RWPE2 (cell line): ENCODE measurements around the gene SYNPR.

ENCODE experiments used
- ATAC-seq: fragments of 200-7000 bp; cut with Tn5 transposase; 3 replicates; pipeline ENCODE4 v1.9.1; 2021; ENCODE audit warnings: low read depth
- DNase-seq: peaks from one replicate; pipeline ENCODE4 v3.0.0-alpha.2; 2020; ENCODE audit warnings: low spot score
- H3K27ac ChIP-seq: fragments of 450-650 bp; 2 replicates; pipeline ENCODE4 v1.5.1; 2017; ENCODE audit warnings: mild to moderate bottlenecking; ENCODE audit not compliant: poor library complexity, severe bottlenecking
- H3K27me3 ChIP-seq: fragments of 250-450 bp; sonication (Bioruptor Pico); 2 replicates; pipeline ENCODE4 v1.5.1; 2021; ENCODE audit warnings: mild to moderate bottlenecking, moderate library complexity; ENCODE audit not compliant: insufficient read depth, poor library complexity, severe bottlenecking
- H3K36me3 ChIP-seq: fragments of 250-450 bp; sonication (Bioruptor Pico); 2 replicates; pipeline ENCODE4 v1.5.1; 2020; ENCODE audit warnings: low read depth, mild to moderate bottlenecking, moderate library complexity
- H3K4me1 ChIP-seq: fragments of 250-450 bp; sonication (Bioruptor Pico); 2 replicates; pipeline ENCODE4 v1.5.1; 2021; ENCODE audit warnings: mild to moderate bottlenecking, moderate library complexity; ENCODE audit not compliant: insufficient read depth, poor library complexity, severe bottlenecking
- H3K4me3 ChIP-seq: fragments of 250-450 bp; sonication (Bioruptor Pico); 2 replicates; pipeline ENCODE4 v1.5.1; 2021; ENCODE audit warnings: mild to moderate bottlenecking, moderate library complexity; ENCODE audit not compliant: severe bottlenecking
- H3K9me3 ChIP-seq: fragments of 250-450 bp; sonication (Bioruptor Pico); 2 replicates; pipeline ENCODE4 v1.5.1; 2021; ENCODE audit warnings: mild to moderate bottlenecking, moderate library complexity; ENCODE audit not compliant: severe bottlenecking
- CTCF ChIP-seq: fragments of 450-650 bp; IDR thresholded peaks from one replicate; pipeline ENCODE4 v1.5.1; 2017; ENCODE audit warnings: mild to moderate bottlenecking, moderate library complexity; ENCODE audit not compliant: poor library complexity, severe bottlenecking

SYNPR gene

GRCh38 chr3:63593779-63594178 is 315.7 kb downstream of the SYNPR start:
- H3K36me3 ChIP-seq = no peaks in the 10 kb centered on the region
- no peaks in the 10 kb centered on the region for H3K27me3 ChIP-seq
- H3K9me3 ChIP-seq = no peaks in the 10 kb centered on the region
- H3K27ac ChIP-seq = no peak overlapping the region
- ATAC-seq (no peak), DNase-seq (no peak)
- H3K4me1 ChIP-seq = no peaks in the 10 kb centered on the region
- TF ChIP-seq CTCF = no peak
- H3K4me3 ChIP-seq = no peak overlapping the region

DNA sequence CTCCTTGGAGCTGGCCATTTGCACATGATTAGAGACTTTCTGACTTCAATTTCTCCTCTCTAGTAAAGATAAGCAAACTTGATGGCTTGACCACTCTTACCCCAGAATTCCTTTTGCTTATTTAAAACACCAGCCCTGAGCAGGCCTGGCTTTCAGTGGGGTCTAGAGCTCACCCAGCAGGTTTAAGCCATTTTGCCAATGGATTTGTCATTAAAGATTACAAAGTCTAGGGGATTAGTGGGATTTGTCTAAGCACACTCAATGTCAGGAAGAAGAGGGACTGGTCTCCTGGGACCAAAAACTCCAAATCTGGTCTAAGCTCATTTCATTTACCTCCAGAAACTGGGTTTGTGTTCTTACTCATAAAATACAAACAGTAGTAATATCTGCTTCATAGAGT is 317.1 kb downstream of the SYNPR start:
- Histone ChIP-seq H3K36me3 (no peaks in the 10 kb centered on the region), H3K4me3 (no peak overlapping the region), H3K27me3 (no peaks in the 10 kb centered on the region), H3K9me3 (no peaks in the 10 kb centered on the region), H3K4me1 (no peaks in the 10 kb centered on the region), H3K27ac (no peak overlapping the region)
- DNase-seq = no peak
- no peak for ATAC-seq
- TF ChIP-seq CTCF = no peak

DNA sequence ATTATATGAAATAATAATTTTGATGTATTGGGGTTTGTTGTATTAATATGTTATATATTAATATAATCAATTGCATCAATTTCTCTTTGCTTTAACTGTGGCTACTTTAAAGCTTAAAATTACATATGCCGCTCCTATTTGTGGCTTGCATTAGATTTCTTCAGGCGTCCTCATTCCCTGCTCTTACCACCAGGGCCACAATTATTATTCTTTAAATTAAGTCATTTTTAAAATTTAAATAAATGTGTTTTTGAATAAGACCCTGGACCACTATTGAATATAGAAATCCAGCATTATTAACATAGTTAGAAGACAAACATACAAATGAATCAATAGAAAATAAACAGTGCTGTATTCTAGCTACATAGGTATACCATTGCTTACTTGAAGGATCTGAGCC is 318.9 kb downstream of the SYNPR start:
- no peaks in the 10 kb centered on the region for H3K36me3 ChIP-seq
- no peak overlapping the region for H3K27ac ChIP-seq
- H3K4me1 ChIP-seq = no peaks in the 10 kb centered on the region
- TF ChIP-seq CTCF = no peak
- DNase-seq (no peak), ATAC-seq (no peak)
- no peaks in the 10 kb centered on the region for H3K27me3 ChIP-seq
- no peaks in the 10 kb centered on the region for H3K9me3 ChIP-seq
- no peak overlapping the region for H3K4me3 ChIP-seq

GRCh38 chr3:63607716-63608115 is 329.6 kb downstream of the SYNPR start:
- Histone ChIP-seq H3K4me1 (no peaks in the 10 kb centered on the region), H3K9me3 (no peaks in the 10 kb centered on the region), H3K27me3 (no peaks in the 10 kb centered on the region), H3K4me3 (no peak overlapping the region), H3K27ac (no peak overlapping the region), H3K36me3 (no peaks in the 10 kb centered on the region)
- no peak for TF ChIP-seq CTCF
- DNase-seq = no peak
- no peak for ATAC-seq

DNA sequence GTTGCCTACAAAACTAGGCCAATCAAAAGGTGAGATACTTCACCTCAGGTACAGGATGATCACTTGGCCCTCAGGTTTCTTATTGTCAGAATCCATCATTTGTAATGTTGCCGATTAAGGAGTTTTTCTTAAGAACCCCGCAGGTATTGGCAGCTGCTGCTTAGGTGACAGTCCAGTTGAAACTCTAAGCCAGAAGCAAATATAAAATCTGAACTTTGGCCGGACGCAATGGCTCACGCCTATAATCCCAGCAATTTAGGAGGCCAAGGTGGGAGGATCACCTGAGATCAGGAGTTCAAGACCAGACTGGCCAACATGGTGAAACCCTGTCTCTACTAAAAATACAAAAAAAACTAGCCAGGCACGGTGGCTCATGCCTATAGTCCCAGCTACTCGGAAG is 331.3 kb downstream of the SYNPR start:
- peaks cover 3% of the 10 kb centered on the region for H3K4me1 ChIP-seq
- DNase-seq (no peak), ATAC-seq (no peak)
- TF ChIP-seq CTCF = no peak
- H3K9me3 ChIP-seq = no peaks in the 10 kb centered on the region
- H3K4me3 ChIP-seq = no peak overlapping the region
- no peaks in the 10 kb centered on the region for H3K36me3 ChIP-seq
- H3K27me3 ChIP-seq = no peaks in the 10 kb centered on the region
- no peak overlapping the region for H3K27ac ChIP-seq
